H1 (cell line): ENCODE measurements around the gene LIFR. TPM values are rescaled to one million over a fixed set of nuclear protein-coding genes. Genes with fewer than 3 reads are reported as not detected.

Source experiments
- CTCF ChIA-PET: fragments of 300-600 bp; sonication (Branson Sonifier 250); formaldehyde crosslinking; loops from one replicate; lab custom pipeline; 2021; ENCODE audit not compliant: partially characterized antibody; lab: Charles Lee
- POLR2A ChIA-PET: fragments of 300-600 bp; sonication (Branson Sonifier 250); formaldehyde crosslinking; loops from one replicate; lab custom pipeline; 2021; ENCODE audit warnings: inconsistent platforms; ENCODE audit not compliant: partially characterized antibody; lab: Charles Lee
- DNase-seq, 2 experiments: peaks; one replicate each; pipeline versions ENCODE4 v3.0.0 to v3.0.0-alpha.2; 2010 to 2022; ENCODE audit warnings: low spot score in 2 of 2, low read depth in 1 of 2, mixed read lengths in 1 of 2
- FAIRE-seq: peaks from 2 replicates; lab custom pipeline; 2011; peaks lifted over from hg19 to GRCh38; lab: Jason Lieb, UNC
- H2AFZ ChIP-seq: 2 replicates; pipeline ENCODE4 v1.8.1; 2012; ENCODE audit warnings: low read length, inconsistent platforms
- H2AK5ac ChIP-seq: 2 replicates; pipeline ENCODE4 v1.6.1; 2013; ENCODE audit warnings: low read depth, low read length
- H2BK120ac ChIP-seq: replicated peaks from 2 replicates; pipeline ENCODE3; 2013; ENCODE audit warnings: low read depth, low read length, inconsistent platforms
- H2BK12ac ChIP-seq: 2 replicates; pipeline ENCODE4 v1.6.1; 2013; ENCODE audit warnings: low read depth, low read length
- H2BK15ac ChIP-seq: 2 replicates; pipeline ENCODE4 v1.6.1; 2013; ENCODE audit warnings: low read length
- H2BK20ac ChIP-seq: 2 replicates; pipeline ENCODE4 v1.6.1; 2013; ENCODE audit warnings: low read length
- H2BK5ac ChIP-seq: 2 replicates; pipeline ENCODE4 v1.6.1; 2013; ENCODE audit warnings: low read depth, low read length
- H3K14ac ChIP-seq: 2 replicates; pipeline ENCODE4 v1.6.1; 2013; ENCODE audit warnings: inconsistent platforms; ENCODE audit not compliant: insufficient read length
- H3K18ac ChIP-seq: 2 replicates; pipeline ENCODE4 v1.6.1; 2013; ENCODE audit warnings: low read length; ENCODE audit errors: extremely low read depth
- H3K23ac ChIP-seq: 2 replicates; pipeline ENCODE4 v1.6.1; 2013; ENCODE audit warnings: inconsistent platforms; ENCODE audit not compliant: insufficient read length
- H3K23me2 ChIP-seq: 2 replicates; pipeline ENCODE4 v1.6.1; 2013; ENCODE audit warnings: low read depth, low read length
- H3K27ac ChIP-seq: 2 replicates; pipeline ENCODE4 v1.6.1; 2011; ENCODE audit warnings: low read depth, low read length, inconsistent platforms
- H3K27me3 ChIP-seq, 4 experiments: replicated peaks in 1 of 4; 1 replicate in 1 of 4; 2 replicates in 3 of 4; pipeline versions ENCODE4 v1.6.1 to v1.8.1; 2011 to 2013; ENCODE audit warnings: low read length in 3 of 4, mild to moderate bottlenecking in 3 of 4, inconsistent platforms in 2 of 4, mixed read lengths in 2 of 4, moderate library complexity in 1 of 4; ENCODE audit not compliant: control insufficient read depth in 3 of 4, insufficient read depth in 3 of 4; ENCODE audit errors: extremely low read depth in 1 of 4
- H3K36me3 ChIP-seq, 4 experiments: 2 replicates each; pipeline versions ENCODE4 v1.6.1 to v1.8.1; 2011 to 2013; ENCODE audit warnings: mild to moderate bottlenecking in 4 of 4, low read length in 3 of 4, moderate library complexity in 2 of 4, control low read depth in 1 of 4, inconsistent platforms in 1 of 4; ENCODE audit not compliant: insufficient read depth in 4 of 4, control insufficient read depth in 2 of 4
- H3K4ac ChIP-seq: replicated peaks from 2 replicates; pipeline ENCODE3; 2013; ENCODE audit warnings: low read length, low read depth, mixed read lengths, inconsistent platforms; ENCODE audit not compliant: insufficient read length
- H3K4me1 ChIP-seq, 4 experiments: replicated peaks in 1 of 4; 1 replicate in 1 of 4; 2 replicates in 3 of 4; pipeline versions ENCODE4 v1.6.1 to v1.8.1; 2011 to 2013; ENCODE audit warnings: low read length in 3 of 4, inconsistent platforms in 2 of 4, mixed read lengths in 1 of 4; ENCODE audit not compliant: insufficient read depth in 4 of 4, control insufficient read depth in 3 of 4
- H3K4me2 ChIP-seq, 2 experiments: 2 replicates each; pipeline versions ENCODE4 v1.6.1 to v1.8.1; 2011 to 2013; ENCODE audit warnings: low read depth in 2 of 2, low read length in 2 of 2, control low read depth in 1 of 2, inconsistent platforms in 1 of 2, mild to moderate bottlenecking in 1 of 2; ENCODE audit not compliant: insufficient read depth in 1 of 2
- H3K4me3 ChIP-seq, 4 experiments: fragments of 200-600, 300-600 bp in 1 of 4; sonication (generic), shearing (Covaris generic), sonication (Bioruptor Twin) in 1 of 4; 2 replicates each; pipeline versions ENCODE4 v1.5.1 to v1.8.1; 2011 to 2016; ENCODE audit warnings: low read length in 4 of 4, low read depth in 3 of 4, control low read depth in 2 of 4, inconsistent platforms in 2 of 4, mild to moderate bottlenecking in 2 of 4, mixed read lengths in 1 of 4, moderate library complexity in 1 of 4; ENCODE audit not compliant: insufficient read depth in 2 of 4; ENCODE audit errors: extremely low read depth in 1 of 4
- H3K56ac ChIP-seq: replicated peaks from 2 replicates; pipeline ENCODE3; 2013; ENCODE audit warnings: low read depth, mild to moderate bottlenecking, mixed read lengths, low read length, inconsistent platforms; ENCODE audit not compliant: insufficient read length
- H3K79me1 ChIP-seq: 2 replicates; pipeline ENCODE4 v1.6.1; 2013; ENCODE audit warnings: low read depth, low read length, control low read depth
- H3K79me2 ChIP-seq, 2 experiments: 2 replicates each; pipeline versions ENCODE4 v1.6.1 to v1.8.1; 2012 to 2013; ENCODE audit warnings: low read length in 2 of 2, mild to moderate bottlenecking in 2 of 2, inconsistent platforms in 1 of 2; ENCODE audit not compliant: insufficient read depth in 2 of 2, control insufficient read depth in 1 of 2
- H3K9ac ChIP-seq, 4 experiments: replicated peaks in 1 of 4; 1 replicate in 1 of 4; 2 replicates in 3 of 4; pipeline versions ENCODE4 v1.6.1 to v1.8.1; 2011 to 2013; ENCODE audit warnings: low read depth in 3 of 4, low read length in 3 of 4, control low read depth in 2 of 4, mild to moderate bottlenecking in 2 of 4, moderate library complexity in 2 of 4, inconsistent platforms in 1 of 4; ENCODE audit errors: extremely low read depth in 1 of 4
- H3K9me3 ChIP-seq, 2 experiments: 2 replicates each; pipeline versions ENCODE4 v1.6.1 to v1.8.1; 2012 to 2013; ENCODE audit warnings: mild to moderate bottlenecking in 2 of 2, moderate library complexity in 2 of 2, control low read depth in 1 of 2, inconsistent platforms in 1 of 2, low read depth in 1 of 2, low read length in 1 of 2, mixed read lengths in 1 of 2; ENCODE audit not compliant: insufficient read depth in 2 of 2
- H4K20me1 ChIP-seq, 2 experiments: replicated peaks in 1 of 2; 2 replicates each; pipeline versions ENCODE3 to v1.8.1; 2011 to 2013; ENCODE audit warnings: inconsistent platforms in 2 of 2, low read length in 2 of 2, mild to moderate bottlenecking in 1 of 2; ENCODE audit not compliant: insufficient read depth in 2 of 2, control insufficient read depth in 1 of 2
- H4K5ac ChIP-seq: 2 replicates; pipeline ENCODE4 v1.6.1; 2013; ENCODE audit warnings: low read length, low read depth, mixed read lengths, inconsistent platforms; ENCODE audit not compliant: insufficient read length
- H4K8ac ChIP-seq: 2 replicates; pipeline ENCODE4 v1.8.0; 2013; ENCODE audit warnings: mild to moderate bottlenecking, moderate library complexity, low read length, inconsistent platforms; ENCODE audit not compliant: insufficient read depth; ENCODE audit errors: extremely low read depth
- H4K91ac ChIP-seq: replicated peaks from 2 replicates; pipeline ENCODE3; 2013; ENCODE audit warnings: low read length, mixed read lengths, inconsistent platforms; ENCODE audit not compliant: insufficient read length
- WGBS, 2 experiments: shearing (Covaris generic) in 1 of 2; methylation state at CpG; one replicate each; pipeline versions ENCODE4 v1.1.6 to v1.1.7; 2013 to 2015; ENCODE audit warnings: low lambda C conversion rate in 2 of 2, mixed read lengths in 2 of 2, inconsistent platforms in 1 of 2, low coverage in 1 of 2, missing lambda C conversion rate in 1 of 2; ENCODE audit not compliant: insufficient replicate concordance in 2 of 2, insufficient coverage in 1 of 2, insufficient read length in 1 of 2; ENCODE audit errors: extremely low coverage in 1 of 2, missing lambda C conversion rate in 1 of 2; 5-methylcytosine and 5-hydroxymethylcytosine counted together
- polyA plus RNA-seq, 7 experiments: library from polyadenylated mRNA; depleted of rRNA in 3 of 7; stranded (reverse) in 5 of 7; unstranded in 2 of 7; fragments of >200 nt in 5 of 7; fragments of 200-250 nt in 2 of 7; gene quantifications; 1 replicate in 5 of 7; 2 replicates in 1 of 7; 4 replicates in 1 of 7; pipeline versions ENCODE4 v1.2.1 to v1.2.3, GENCODE V29; 2011 to 2013; ENCODE audit warnings: missing spikeins in 2 of 7, mixed read lengths in 2 of 7
- total RNA-seq: library from RNA; stranded (reverse); fragmentation: NEBNext Ultra II Directional; extraction: Animal tissue kit (Norgen Biotek cat#: 25700); gene quantifications from 2 replicates; pipeline ENCODE4 v1.2.1, GENCODE V29; 2021

LIFR gene
- total and polyA plus RNA-seq, 2 of the 8 experiments (the other 6 are each of a cell fraction or from before 2014, with no cell fraction given) = 2.0 to 18.9 TPM

DNA sequence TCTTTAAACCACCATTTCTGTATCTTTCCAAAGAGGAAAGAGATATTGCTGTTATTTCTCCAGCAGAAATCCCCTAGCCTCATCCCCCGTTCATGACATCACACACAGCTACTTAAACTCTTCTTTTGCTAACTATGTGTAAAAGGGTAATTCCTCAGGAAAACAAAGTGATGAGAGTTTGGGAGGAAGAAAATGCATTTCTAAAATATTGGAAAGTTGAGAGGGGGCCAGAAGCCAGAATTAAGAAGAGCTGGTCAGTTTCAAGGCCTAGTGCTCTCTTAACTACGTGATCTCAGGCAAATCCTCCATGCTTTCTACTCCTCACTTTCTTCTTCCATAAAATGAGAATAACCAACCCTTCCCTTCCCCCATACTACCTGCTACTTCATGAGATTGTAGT is 109.4 kb downstream of the LIFR start:
- CTCF ChIA-PET = interaction anchor here (0.7 to 2.5 kb wide), 2 partner anchors 21 to 26 kb away, joined by 3 to 8 read pairs; no protein-coding TSS in a partner anchor
- Histone ChIP-seq H3K9ac (no peak overlapping the region), H3K9me3 (no peaks in the 10 kb centered on the region), H3K79me2 (no peaks in the 10 kb centered on the region), H2AFZ (no peak overlapping the region), H3K79me1 (no peaks in the 10 kb centered on the region), H3K4ac (no peak overlapping the region), H2AK5ac (no peak overlapping the region), H3K27me3 (no peaks in the 10 kb centered on the region), H3K27ac (no peak overlapping the region), H3K56ac (no peak overlapping the region), H2BK120ac (no peak overlapping the region), H3K4me3 (no peak overlapping the region), H2BK5ac (no peak overlapping the region), H3K14ac (no peak overlapping the region), H3K18ac (no peak overlapping the region), H3K4me2 (no peak overlapping the region), H2BK15ac (no peak overlapping the region), H4K20me1 (no peaks in the 10 kb centered on the region), H3K4me1 (no peaks in the 10 kb centered on the region; a peak in 1 of 7 replicates), H4K5ac (no peak overlapping the region), H4K8ac (no peak overlapping the region), H4K91ac (no peak overlapping the region), H2BK20ac (no peak overlapping the region), H2BK12ac (no peak overlapping the region), H3K36me3 (no peaks in the 10 kb centered on the region), H3K23ac (no peak overlapping the region), H3K23me2 (peaks cover 1% of the 10 kb centered on the region; the same call in 1 of the 2 replicates)
- POLR2A ChIA-PET = no interaction called here
- FAIRE-seq (no peak), DNase-seq (no peak)
- WGBS, 2 experiments = 83% methylated on average over 2 of the region's 2 CpGs; no CpG with 5 or more reads in 1 of the 2 experiments
